ENCODE data around the gene SPOCK1. TPM values are rescaled to one million over a fixed set of nuclear protein-coding genes. Genes with fewer than 3 reads are reported as not detected.

SPOCK1 gene
- total and polyA plus RNA-seq, 4 donors, result 0.07 to 0.18 (median 0.17) TPM; not detected in 1

DNA sequence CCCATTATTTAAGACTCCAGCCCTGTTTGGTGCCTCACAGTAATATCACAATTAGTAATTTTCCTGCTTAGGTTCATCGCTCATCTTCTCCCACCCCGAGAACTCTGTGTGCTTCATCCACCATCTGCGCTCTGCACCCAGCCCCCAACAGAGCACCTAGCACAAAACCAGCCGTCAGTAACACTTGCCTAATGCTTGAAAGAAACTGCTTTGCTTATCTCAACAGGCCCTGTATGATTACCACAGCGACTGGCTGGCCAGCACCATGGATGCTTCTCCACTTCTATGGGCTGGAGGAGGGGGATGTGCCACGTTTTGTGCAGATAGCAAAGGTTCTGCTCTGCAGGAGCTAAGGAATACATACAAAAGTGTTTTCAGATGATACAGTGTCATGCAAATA is 166.8 kb downstream of the SPOCK1 start:
- H3K27ac ChIP-seq (ENCODE audit: low read depth in 1 of 2, low read length in 2 of 2), result no peak overlapping the region
- H3K9me3 ChIP-seq (ENCODE audit: control insufficient read depth in 4 of 4, low read length in 3 of 4), result no peaks in the 10 kb centered on the region
- no peaks in the 10 kb centered on the region for H3K36me3 ChIP-seq (ENCODE audit: control insufficient read depth in 4 of 4, insufficient read depth in 3 of 4, low read depth in 1 of 4, low read length in 3 of 4)
- no peak overlapping the region for H3K9ac ChIP-seq (ENCODE audit: low read depth in 1 of 2, low read length in 2 of 2)
- WGBS, result 65% methylated on average over 6 of the region's 6 CpGs
- H3K4me1 ChIP-seq (ENCODE audit: control insufficient read depth in 4 of 4, insufficient read depth in 4 of 4, low read length in 3 of 4), result no peaks in the 10 kb centered on the region
- H3K4me3 ChIP-seq (ENCODE audit: low read depth in 1 of 3, low read length in 3 of 3), result no peak overlapping the region
- H3K27me3 ChIP-seq (ENCODE audit: control insufficient read depth in 4 of 4, insufficient read depth in 4 of 4, low read length in 3 of 4), result no peaks in the 10 kb centered on the region
- TF ChIP-seq, protein P1, sequence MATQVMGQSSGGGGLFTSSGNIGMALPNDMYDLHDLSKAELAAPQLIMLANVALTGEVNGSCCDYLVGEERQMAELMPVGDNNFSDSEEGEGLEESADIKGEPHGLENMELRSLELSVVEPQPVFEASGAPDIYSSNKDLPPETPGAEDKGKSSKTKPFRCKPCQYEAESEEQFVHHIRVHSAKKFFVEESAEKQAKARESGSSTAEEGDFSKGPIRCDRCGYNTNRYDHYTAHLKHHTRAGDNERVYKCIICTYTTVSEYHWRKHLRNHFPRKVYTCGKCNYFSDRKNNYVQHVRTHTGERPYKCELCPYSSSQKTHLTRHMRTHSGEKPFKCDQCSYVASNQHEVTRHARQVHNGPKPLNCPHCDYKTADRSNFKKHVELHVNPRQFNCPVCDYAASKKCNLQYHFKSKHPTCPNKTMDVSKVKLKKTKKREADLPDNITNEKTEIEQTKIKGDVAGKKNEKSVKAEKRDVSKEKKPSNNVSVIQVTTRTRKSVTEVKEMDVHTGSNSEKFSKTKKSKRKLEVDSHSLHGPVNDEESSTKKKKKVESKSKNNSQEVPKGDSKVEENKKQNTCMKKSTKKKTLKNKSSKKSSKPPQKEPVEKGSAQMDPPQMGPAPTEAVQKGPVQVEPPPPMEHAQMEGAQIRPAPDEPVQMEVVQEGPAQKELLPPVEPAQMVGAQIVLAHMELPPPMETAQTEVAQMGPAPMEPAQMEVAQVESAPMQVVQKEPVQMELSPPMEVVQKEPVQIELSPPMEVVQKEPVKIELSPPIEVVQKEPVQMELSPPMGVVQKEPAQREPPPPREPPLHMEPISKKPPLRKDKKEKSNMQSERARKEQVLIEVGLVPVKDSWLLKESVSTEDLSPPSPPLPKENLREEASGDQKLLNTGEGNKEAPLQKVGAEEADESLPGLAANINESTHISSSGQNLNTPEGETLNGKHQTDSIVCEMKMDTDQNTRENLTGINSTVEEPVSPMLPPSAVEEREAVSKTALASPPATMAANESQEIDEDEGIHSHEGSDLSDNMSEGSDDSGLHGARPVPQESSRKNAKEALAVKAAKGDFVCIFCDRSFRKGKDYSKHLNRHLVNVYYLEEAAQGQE (IDR thresholded peaks at IDR 0.05), result no peak
- TF ChIP-seq RAD21 (IDR thresholded peaks at IDR 0.05) (no peak), NR2F2 (IDR thresholded peaks at IDR 0.05) (no peak), RXRA (IDR thresholded peaks at IDR 0.05) (no peak), EGR1 (IDR thresholded peaks at IDR 0.05; ENCODE audit: low read depth in 2 of 2) (no peak), YY1 (IDR thresholded peaks at IDR 0.05) (no peak), FOXA1 (IDR thresholded peaks at IDR 0.05) (no peak), HNF4A (conservative IDR thresholded peaks at IDR 0.05) (no peak), JUND (IDR thresholded peaks at IDR 0.05) (no peak)
- TF ChIP-seq, protein P2, sequence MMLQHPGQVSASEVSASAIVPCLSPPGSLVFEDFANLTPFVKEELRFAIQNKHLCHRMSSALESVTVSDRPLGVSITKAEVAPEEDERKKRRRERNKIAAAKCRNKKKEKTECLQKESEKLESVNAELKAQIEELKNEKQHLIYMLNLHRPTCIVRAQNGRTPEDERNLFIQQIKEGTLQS (IDR thresholded peaks at IDR 0.05), result no peak
- TF ChIP-seq, protein P3, sequence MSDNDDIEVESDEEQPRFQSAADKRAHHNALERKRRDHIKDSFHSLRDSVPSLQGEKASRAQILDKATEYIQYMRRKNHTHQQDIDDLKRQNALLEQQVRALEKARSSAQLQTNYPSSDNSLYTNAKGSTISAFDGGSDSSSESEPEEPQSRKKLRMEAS (IDR thresholded peaks at IDR 0.05), result no peak
- no peak for DNase-seq (ENCODE audit: low spot score)

DNA sequence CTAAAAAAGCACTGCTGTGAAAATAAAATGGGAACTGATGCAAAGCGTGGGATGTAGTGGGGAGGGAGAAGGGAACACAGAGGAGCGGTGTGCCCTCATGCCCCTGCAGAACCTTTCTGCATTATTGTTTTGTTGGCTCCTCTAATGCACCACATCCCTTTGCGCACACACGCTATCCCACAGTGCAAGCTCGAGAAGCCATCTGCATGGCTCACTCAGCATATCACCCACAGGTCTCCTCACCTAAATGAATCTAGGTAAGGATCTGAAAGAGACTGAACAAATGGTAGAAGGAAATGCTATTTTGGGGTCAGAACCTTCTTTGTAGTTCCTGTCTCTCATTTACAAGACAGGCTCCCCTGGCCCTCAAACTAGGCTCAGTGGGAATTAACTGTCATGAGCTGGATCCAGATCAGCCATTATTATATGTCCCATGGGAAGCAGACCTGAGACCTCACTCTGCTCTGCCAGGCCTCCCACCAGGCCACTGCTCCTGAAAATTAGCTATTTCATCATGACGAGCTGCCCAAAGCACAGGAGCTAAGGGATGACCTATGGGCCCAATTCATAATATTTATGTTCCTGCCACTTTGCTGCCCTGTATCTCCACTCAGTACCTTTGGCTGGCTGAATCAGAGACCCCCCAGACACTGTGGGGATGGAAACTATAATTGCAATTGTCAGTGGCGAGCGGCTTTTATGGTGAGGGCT is 169.4 kb downstream of the SPOCK1 start:
- Histone ChIP-seq H3K4me1 (ENCODE audit: control insufficient read depth in 4 of 4, insufficient read depth in 4 of 4, low read length in 3 of 4) (no peaks in the 10 kb centered on the region), H3K4me3 (ENCODE audit: low read depth in 1 of 3, low read length in 3 of 3) (no peak overlapping the region), H3K36me3 (ENCODE audit: control insufficient read depth in 4 of 4, insufficient read depth in 3 of 4, low read depth in 1 of 4, low read length in 3 of 4) (no peaks in the 10 kb centered on the region), H3K9me3 (ENCODE audit: control insufficient read depth in 4 of 4, low read length in 3 of 4) (no peaks in the 10 kb centered on the region), H3K9ac (ENCODE audit: low read depth in 1 of 2, low read length in 2 of 2) (no peak overlapping the region), H3K27me3 (ENCODE audit: control insufficient read depth in 4 of 4, insufficient read depth in 4 of 4, low read length in 3 of 4) (no peaks in the 10 kb centered on the region), H3K27ac (ENCODE audit: low read depth in 1 of 2, low read length in 2 of 2) (no peak overlapping the region)
- no peak for DNase-seq (ENCODE audit: low spot score)
- TF ChIP-seq, protein P3 (IDR thresholded peaks at IDR 0.05), result no peak
- TF ChIP-seq HNF4A (conservative IDR thresholded peaks at IDR 0.05), result no peak
- TF ChIP-seq NR2F2 (IDR thresholded peaks at IDR 0.05), result no peak
- TF ChIP-seq, protein P1 (IDR thresholded peaks at IDR 0.05), result no peak
- TF ChIP-seq RAD21 (IDR thresholded peaks at IDR 0.05), result no peak
- TF ChIP-seq YY1 (IDR thresholded peaks at IDR 0.05), result no peak
- no peak for TF ChIP-seq FOXA1 (IDR thresholded peaks at IDR 0.05)
- TF ChIP-seq, protein P4, sequence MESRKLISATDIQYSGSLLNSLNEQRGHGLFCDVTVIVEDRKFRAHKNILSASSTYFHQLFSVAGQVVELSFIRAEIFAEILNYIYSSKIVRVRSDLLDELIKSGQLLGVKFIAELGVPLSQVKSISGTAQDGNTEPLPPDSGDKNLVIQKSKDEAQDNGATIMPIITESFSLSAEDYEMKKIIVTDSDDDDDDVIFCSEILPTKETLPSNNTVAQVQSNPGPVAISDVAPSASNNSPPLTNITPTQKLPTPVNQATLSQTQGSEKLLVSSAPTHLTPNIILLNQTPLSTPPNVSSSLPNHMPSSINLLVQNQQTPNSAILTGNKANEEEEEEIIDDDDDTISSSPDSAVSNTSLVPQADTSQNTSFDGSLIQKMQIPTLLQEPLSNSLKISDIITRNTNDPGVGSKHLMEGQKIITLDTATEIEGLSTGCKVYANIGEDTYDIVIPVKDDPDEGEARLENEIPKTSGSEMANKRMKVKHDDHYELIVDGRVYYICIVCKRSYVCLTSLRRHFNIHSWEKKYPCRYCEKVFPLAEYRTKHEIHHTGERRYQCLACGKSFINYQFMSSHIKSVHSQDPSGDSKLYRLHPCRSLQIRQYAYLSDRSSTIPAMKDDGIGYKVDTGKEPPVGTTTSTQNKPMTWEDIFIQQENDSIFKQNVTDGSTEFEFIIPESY (IDR thresholded peaks at IDR 0.05), result no peak
- TF ChIP-seq, protein P2 (IDR thresholded peaks at IDR 0.05), result no peak
- no peak for TF ChIP-seq EGR1 (IDR thresholded peaks at IDR 0.05; ENCODE audit: low read depth in 2 of 2)
- no peak for TF ChIP-seq TAF1 (conservative IDR thresholded peaks at IDR 0.05)
- TF ChIP-seq SP1 (IDR thresholded peaks at IDR 0.05), result no peak
- TF ChIP-seq FOXA2 (IDR thresholded peaks at IDR 0.05), result no peak
- TF ChIP-seq JUND (IDR thresholded peaks at IDR 0.05), result no peak
- TF ChIP-seq GABPA (IDR thresholded peaks at IDR 0.05 in 1 of 2, conservative IDR thresholded peaks at IDR 0.05 in 1 of 2), result no peak
- TF ChIP-seq RXRA (IDR thresholded peaks at IDR 0.05), result no peak
- TF ChIP-seq CTCF (IDR thresholded peaks at IDR 0.05; ENCODE audit: low read depth, low read length, missing input control), result no peak
- WGBS, result 94% methylated on average over 8 of the region's 8 CpGs
